ENCODE data around the gene THSD4. TPM values are rescaled to one million over a fixed set of nuclear protein-coding genes. Genes with fewer than 3 reads are reported as not detected.

THSD4 gene
- total RNA-seq, 5 donors from 2014 or later (not counting 1 experiment from before 2014, with no cell fraction given) = 0.03 to 0.23 (median 0.18) TPM; not detected in 2

GRCh38 chr15:71638876-71639275 lies 523.6 kb downstream of the THSD4 start:
- no peak overlapping the region for H3K27ac ChIP-seq (ENCODE audit: low read length)
- H3K27me3 ChIP-seq (replicated peaks in 1 of 2; ENCODE audit: control insufficient read depth in 2 of 2, extremely low read depth in 1 of 2, insufficient read depth in 2 of 2, low read length in 1 of 2) = peaks cover 0 to 8% of the 10 kb centered on the region in 2 experiments
- POLR2A ChIA-PET = no interaction called here
- H3K4me1 ChIP-seq (ENCODE audit: control insufficient read depth in 1 of 2, extremely low read depth in 1 of 2, insufficient read depth in 2 of 2, low read length in 2 of 2) = no peaks in the 10 kb centered on the region
- H3K4me3 Mint-ChIP-seq = no peak overlapping the region
- no peaks in the 10 kb centered on the region for H3K36me3 ChIP-seq (ENCODE audit: control insufficient read depth in 2 of 2, extremely low read depth in 1 of 2, insufficient read depth in 1 of 2, low read length in 1 of 2)
- WGBS (ENCODE audit: insufficient coverage) = 83% methylated on average over 1 of the region's 1 CpG
- H3K36me3 Mint-ChIP-seq = no peaks in the 10 kb centered on the region
- no peaks in the 10 kb centered on the region for H3K4me1 Mint-ChIP-seq
- H3K27me3 Mint-ChIP-seq = peaks cover 27 to 29% of the 10 kb centered on the region in 2 donors
- H3K9me3 ChIP-seq = no peaks in the 10 kb centered on the region
- no peaks in the 10 kb centered on the region for H3K9me3 Mint-ChIP-seq
- no peak overlapping the region for H3K4me3 ChIP-seq (ENCODE audit: control insufficient read depth in 1 of 2, extremely low read depth in 1 of 2, low read length in 1 of 2)
- DNase-seq (no peak), ATAC-seq (replicated peaks in 1 of 4) (no peak)
- no peak overlapping the region for H3K27ac Mint-ChIP-seq
- CTCF ChIA-PET = no interaction called here

GRCh38 chr15:71639471-71639870 lies 524.2 kb downstream of the THSD4 start:
- ChIA-PET POLR2A (no interaction called here), CTCF (no interaction called here)
- Mint-ChIP-seq H3K4me3 (no peak overlapping the region), H3K36me3 (no peaks in the 10 kb centered on the region), H3K9me3 (no peaks in the 10 kb centered on the region), H3K27me3 (peaks cover 23 to 26% of the 10 kb centered on the region in 2 donors), H3K27ac (no peak overlapping the region), H3K4me1 (no peaks in the 10 kb centered on the region)
- Histone ChIP-seq H3K9me3 (no peaks in the 10 kb centered on the region), H3K27me3 (replicated peaks in 1 of 2; ENCODE audit: control insufficient read depth in 2 of 2, extremely low read depth in 1 of 2, insufficient read depth in 2 of 2, low read length in 1 of 2) (peaks cover 0 to 6% of the 10 kb centered on the region in 2 experiments), H3K36me3 (ENCODE audit: control insufficient read depth in 2 of 2, extremely low read depth in 1 of 2, insufficient read depth in 1 of 2, low read length in 1 of 2) (no peaks in the 10 kb centered on the region), H3K4me1 (ENCODE audit: control insufficient read depth in 1 of 2, extremely low read depth in 1 of 2, insufficient read depth in 2 of 2, low read length in 2 of 2) (no peaks in the 10 kb centered on the region), H3K4me3 (ENCODE audit: control insufficient read depth in 1 of 2, extremely low read depth in 1 of 2, low read length in 1 of 2) (no peak overlapping the region), H3K27ac (ENCODE audit: low read length) (no peak overlapping the region)
- WGBS (ENCODE audit: insufficient coverage) = no CpG with 5 or more reads among the region's 1 CpG
- DNase-seq (no peak), ATAC-seq (replicated peaks in 1 of 4) (no peak)

DNA sequence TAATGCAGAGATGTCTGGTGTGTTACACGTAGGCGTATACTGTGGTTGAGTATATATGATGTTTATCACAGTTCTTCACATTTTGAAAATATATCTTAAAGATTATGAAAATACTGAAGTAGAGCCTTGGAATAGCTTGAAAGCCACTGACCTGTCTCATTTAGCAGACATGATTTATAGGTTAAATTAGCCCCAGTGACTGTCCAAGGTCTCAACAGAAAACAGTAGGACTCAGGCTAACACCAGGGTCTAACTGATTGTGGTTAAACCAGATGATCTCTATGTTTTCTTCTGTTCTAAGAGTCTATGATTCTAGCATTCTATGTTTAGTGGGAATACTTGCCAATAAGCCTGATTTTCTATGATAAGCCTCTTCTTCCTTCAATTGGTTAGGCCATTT lies 528.6 kb downstream of the THSD4 start:
- peaks cover 0 to 4% of the 10 kb centered on the region in 2 experiments for H3K27me3 ChIP-seq (replicated peaks in 1 of 2; ENCODE audit: control insufficient read depth in 2 of 2, extremely low read depth in 1 of 2, insufficient read depth in 2 of 2, low read length in 1 of 2)
- H3K9me3 ChIP-seq = no peaks in the 10 kb centered on the region
- H3K9me3 Mint-ChIP-seq = peaks cover 0 to 7% (median 4%) of the 10 kb centered on the region in 3 donors
- no peak overlapping the region for H3K4me3 ChIP-seq (ENCODE audit: control insufficient read depth in 1 of 2, extremely low read depth in 1 of 2, low read length in 1 of 2)
- peaks cover 16 to 24% of the 10 kb centered on the region in 2 donors for H3K27me3 Mint-ChIP-seq
- H3K4me3 Mint-ChIP-seq = no peak overlapping the region
- no peak for ATAC-seq (replicated peaks in 1 of 4)
- WGBS (ENCODE audit: insufficient coverage) = no CpG with 5 or more reads among the region's 2 CpGs
- no peaks in the 10 kb centered on the region for H3K36me3 ChIP-seq (ENCODE audit: control insufficient read depth in 2 of 2, extremely low read depth in 1 of 2, insufficient read depth in 1 of 2, low read length in 1 of 2)
- H3K36me3 Mint-ChIP-seq = no peaks in the 10 kb centered on the region
- POLR2A ChIA-PET = no interaction called here
- H3K4me1 ChIP-seq (ENCODE audit: control insufficient read depth in 1 of 2, extremely low read depth in 1 of 2, insufficient read depth in 2 of 2, low read length in 2 of 2) = no peaks in the 10 kb centered on the region
- CTCF ChIA-PET = no interaction called here
- H3K27ac ChIP-seq (ENCODE audit: low read length) = no peak overlapping the region
- H3K4me1 Mint-ChIP-seq = no peaks in the 10 kb centered on the region
- DNase-seq = no peak
- no peak overlapping the region for H3K27ac Mint-ChIP-seq

DNA sequence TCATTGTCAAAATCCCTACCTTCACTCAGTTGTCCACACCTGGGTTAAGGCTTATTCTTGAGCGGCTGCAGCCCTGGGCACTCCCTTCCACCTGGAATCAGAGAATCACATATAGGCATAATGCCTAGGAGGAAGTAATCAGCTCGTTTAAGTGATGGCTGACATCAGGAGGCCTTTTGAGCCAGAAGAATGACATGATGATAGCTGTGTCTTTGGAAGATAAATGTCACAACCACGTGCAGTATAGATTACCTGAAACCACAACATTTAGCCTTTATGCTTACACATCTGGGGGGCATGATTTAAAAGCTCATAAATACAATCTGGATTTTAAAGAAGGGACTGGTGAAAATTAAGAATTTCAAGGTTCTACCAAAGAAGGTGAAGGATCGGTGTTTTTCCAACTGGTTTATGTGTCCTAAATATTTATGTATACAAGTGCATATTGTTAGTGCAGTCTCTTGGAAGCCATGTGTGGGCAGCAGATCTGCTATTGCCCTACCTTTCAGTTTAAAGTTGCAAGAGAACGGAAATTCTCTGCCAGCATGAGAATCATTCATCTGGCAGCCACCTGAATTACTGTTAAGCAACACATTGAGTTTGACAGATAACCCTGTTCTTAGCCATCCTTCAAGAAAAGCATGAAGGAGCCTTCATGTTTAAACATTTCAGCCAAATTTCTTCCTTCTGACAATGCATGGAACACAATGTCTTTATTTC lies 531.7 kb downstream of the THSD4 start:
- ChIA-PET POLR2A (no interaction called here), CTCF (no interaction called here)
- Histone ChIP-seq H3K9me3 (no peaks in the 10 kb centered on the region), H3K36me3 (ENCODE audit: control insufficient read depth in 2 of 2, extremely low read depth in 1 of 2, insufficient read depth in 1 of 2, low read length in 1 of 2) (no peaks in the 10 kb centered on the region), H3K4me1 (ENCODE audit: control insufficient read depth in 1 of 2, extremely low read depth in 1 of 2, insufficient read depth in 2 of 2, low read length in 2 of 2) (no peaks in the 10 kb centered on the region), H3K27me3 (replicated peaks in 1 of 2; ENCODE audit: control insufficient read depth in 2 of 2, extremely low read depth in 1 of 2, insufficient read depth in 2 of 2, low read length in 1 of 2) (no peaks in the 10 kb centered on the region), H3K4me3 (ENCODE audit: control insufficient read depth in 1 of 2, extremely low read depth in 1 of 2, low read length in 1 of 2) (no peak overlapping the region), H3K27ac (ENCODE audit: low read length) (no peak overlapping the region)
- whole genome bisulfite sequencing (ENCODE audit: insufficient coverage) = 80% methylated on average over 2 of the region's 5 CpGs
- DNase-seq (no peak), ATAC-seq (replicated peaks in 1 of 4) (no peak)
- H3K9me3 Mint-ChIP-seq = peaks cover 0 to 7% (median 4%) of the 10 kb centered on the region in 3 donors
- H3K27ac Mint-ChIP-seq = no peak overlapping the region
- no peaks in the 10 kb centered on the region for H3K36me3 Mint-ChIP-seq
- H3K27me3 Mint-ChIP-seq = peaks cover 11 to 13% of the 10 kb centered on the region in 2 donors
- no peaks in the 10 kb centered on the region for H3K4me1 Mint-ChIP-seq
- H3K4me3 Mint-ChIP-seq = no peak overlapping the region

DNA sequence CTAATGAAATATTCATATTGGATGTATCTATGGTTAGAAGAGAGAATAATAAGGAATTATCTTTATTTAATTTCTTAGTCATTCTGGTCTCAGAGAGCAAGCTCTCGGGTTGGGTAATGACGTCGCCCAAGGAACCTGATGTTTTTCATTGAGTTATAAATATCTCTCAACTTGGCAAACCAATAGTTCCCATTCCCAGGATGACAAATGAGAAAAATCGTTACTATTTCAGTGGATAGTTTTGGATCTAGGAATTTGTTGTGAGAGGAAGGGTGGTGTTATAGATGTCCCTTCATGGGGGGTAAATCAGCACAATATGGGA lies 532.2 kb downstream of the THSD4 start:
- peaks cover 0 to 7% (median 4%) of the 10 kb centered on the region in 3 donors for H3K9me3 Mint-ChIP-seq
- H3K27ac Mint-ChIP-seq = no peak overlapping the region
- H3K4me1 ChIP-seq (ENCODE audit: control insufficient read depth in 1 of 2, extremely low read depth in 1 of 2, insufficient read depth in 2 of 2, low read length in 2 of 2) = no peaks in the 10 kb centered on the region

DNA sequence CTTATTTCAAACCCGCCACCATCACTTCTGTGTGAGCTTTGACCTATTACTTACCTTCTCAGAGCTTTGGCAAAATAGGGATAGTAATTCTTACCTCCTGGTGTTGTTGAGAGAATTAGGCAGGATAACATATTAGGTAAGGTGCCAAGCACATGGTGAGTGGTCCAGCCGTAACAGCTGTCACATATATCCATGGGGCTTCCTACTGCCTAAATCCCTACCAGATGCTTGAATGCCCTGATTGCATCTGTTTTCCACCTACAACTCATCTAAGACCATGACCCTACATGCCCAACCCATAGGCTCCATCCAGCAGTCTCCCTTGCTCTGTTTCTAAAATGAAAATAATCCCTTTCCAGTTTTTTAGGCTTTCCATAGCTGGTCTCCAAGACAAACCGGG lies 532.8 kb downstream of the THSD4 start:
- no peak overlapping the region for H3K27ac ChIP-seq (ENCODE audit: low read length)
- ChIA-PET CTCF (no interaction called here), POLR2A (no interaction called here)
- H3K4me3 ChIP-seq (ENCODE audit: control insufficient read depth in 1 of 2, extremely low read depth in 1 of 2, low read length in 1 of 2) = no peak overlapping the region
- Mint-ChIP-seq H3K27me3 (peaks cover 12 to 15% of the 10 kb centered on the region in 2 donors), H3K4me1 (no peaks in the 10 kb centered on the region), H3K27ac (no peak overlapping the region), H3K9me3 (peaks cover 0 to 7% (median 4%) of the 10 kb centered on the region in 3 donors), H3K4me3 (no peak overlapping the region), H3K36me3 (no peaks in the 10 kb centered on the region)
- H3K9me3 ChIP-seq = no peaks in the 10 kb centered on the region
- DNase-seq = no peak
- WGBS (ENCODE audit: insufficient coverage) = no CpG with 5 or more reads among the region's 3 CpGs
- no peaks in the 10 kb centered on the region for H3K36me3 ChIP-seq (ENCODE audit: control insufficient read depth in 2 of 2, extremely low read depth in 1 of 2, insufficient read depth in 1 of 2, low read length in 1 of 2)
- no peaks in the 10 kb centered on the region for H3K4me1 ChIP-seq (ENCODE audit: control insufficient read depth in 1 of 2, extremely low read depth in 1 of 2, insufficient read depth in 2 of 2, low read length in 2 of 2)
- ATAC-seq (replicated peaks in 1 of 4) = no peak
- H3K27me3 ChIP-seq (replicated peaks in 1 of 2; ENCODE audit: control insufficient read depth in 2 of 2, extremely low read depth in 1 of 2, insufficient read depth in 2 of 2, low read length in 1 of 2) = no peaks in the 10 kb centered on the region

More for the DNA sequence above, 532.2 kb downstream of the THSD4 start:
- ChIA-PET POLR2A (no interaction called here), CTCF (no interaction called here)
- H3K27ac ChIP-seq (ENCODE audit: low read length) = no peak overlapping the region
- H3K27me3 ChIP-seq (replicated peaks in 1 of 2; ENCODE audit: control insufficient read depth in 2 of 2, extremely low read depth in 1 of 2, insufficient read depth in 2 of 2, low read length in 1 of 2) = no peaks in the 10 kb centered on the region
- no peaks in the 10 kb centered on the region for H3K36me3 Mint-ChIP-seq
- H3K27me3 Mint-ChIP-seq = peaks cover 11 to 12% of the 10 kb centered on the region in 2 donors
- no peaks in the 10 kb centered on the region for H3K9me3 ChIP-seq
- no peaks in the 10 kb centered on the region for H3K4me1 Mint-ChIP-seq
- no peak overlapping the region for H3K4me3 Mint-ChIP-seq
- DNase-seq (no peak), ATAC-seq (replicated peaks in 1 of 4) (no peak)
- 60% methylated on average over 1 of the region's 4 CpGs for WGBS (ENCODE audit: insufficient coverage)
- H3K36me3 ChIP-seq (ENCODE audit: control insufficient read depth in 2 of 2, extremely low read depth in 1 of 2, insufficient read depth in 1 of 2, low read length in 1 of 2) = no peaks in the 10 kb centered on the region
- no peak overlapping the region for H3K4me3 ChIP-seq (ENCODE audit: control insufficient read depth in 1 of 2, extremely low read depth in 1 of 2, low read length in 1 of 2)

DNA sequence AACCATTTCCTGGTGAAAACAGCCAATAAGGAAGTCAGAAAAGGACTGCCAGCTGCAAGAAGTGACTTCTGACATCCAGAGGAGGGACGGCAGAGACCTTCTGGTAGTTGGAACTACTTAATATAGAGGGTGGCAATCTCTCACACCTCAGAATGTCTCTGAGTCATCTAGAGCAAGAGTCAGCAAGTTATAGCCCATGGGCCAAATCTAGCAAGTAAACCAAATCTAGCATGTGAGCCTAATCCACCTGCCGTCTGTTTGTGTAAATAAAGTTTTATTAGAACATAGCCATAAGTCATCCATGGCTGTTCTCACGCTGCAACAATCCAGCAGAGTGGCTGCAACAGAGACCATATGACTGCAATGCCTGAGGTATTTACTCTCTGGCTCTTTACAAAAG lies 534.6 kb downstream of the THSD4 start:
- Histone ChIP-seq H3K27me3 (replicated peaks in 1 of 2; ENCODE audit: control insufficient read depth in 2 of 2, extremely low read depth in 1 of 2, insufficient read depth in 2 of 2, low read length in 1 of 2) (no peaks in the 10 kb centered on the region), H3K9me3 (no peaks in the 10 kb centered on the region), H3K4me3 (ENCODE audit: control insufficient read depth in 1 of 2, extremely low read depth in 1 of 2, low read length in 1 of 2) (no peak overlapping the region), H3K36me3 (ENCODE audit: control insufficient read depth in 2 of 2, extremely low read depth in 1 of 2, insufficient read depth in 1 of 2, low read length in 1 of 2) (no peaks in the 10 kb centered on the region), H3K4me1 (ENCODE audit: control insufficient read depth in 1 of 2, extremely low read depth in 1 of 2, insufficient read depth in 2 of 2, low read length in 2 of 2) (no peaks in the 10 kb centered on the region), H3K27ac (ENCODE audit: low read length) (no peak overlapping the region)
- Mint-ChIP-seq H3K27me3 (peaks cover 11 to 19% of the 10 kb centered on the region in 2 donors), H3K36me3 (no peaks in the 10 kb centered on the region), H3K4me1 (no peaks in the 10 kb centered on the region), H3K9me3 (peaks cover 0 to 5% (median 4%) of the 10 kb centered on the region in 3 donors), H3K4me3 (no peak overlapping the region), H3K27ac (no peak overlapping the region)
- ChIA-PET CTCF (no interaction called here), POLR2A (no interaction called here)
- ATAC-seq (replicated peaks in 1 of 4) (no peak), DNase-seq (no peak)
- 75% methylated on average over 1 of the region's 3 CpGs for WGBS (ENCODE audit: insufficient coverage)

All from T-cell (primary cell).